HG02610 (cell line): ENCODE measurements around the gene PLXNA1.

Experiments
- ATAC-seq: cut with Tn5 transposase; IDR thresholded peaks from one replicate; pipeline ENCODE4 v1.9.1; 2021; ENCODE audit warnings: mild to moderate bottlenecking, moderate library complexity; ENCODE audit not compliant: unreplicated experiment

The PLXNA1 gene

GRCh38 chr3:126952261-126952982 is 30.5 kb upstream of the PLXNA1 start:
- ATAC-seq: no peak

GRCh38 chr3:126952983-126953660 is 29.8 kb upstream of the PLXNA1 start:
- ATAC-seq: no peak

- ATAC-seq: peak; percentile 78
Observed at GRCh38 chr3:126954141-126954842, 28.6 kb upstream of the PLXNA1 start.

DNA sequence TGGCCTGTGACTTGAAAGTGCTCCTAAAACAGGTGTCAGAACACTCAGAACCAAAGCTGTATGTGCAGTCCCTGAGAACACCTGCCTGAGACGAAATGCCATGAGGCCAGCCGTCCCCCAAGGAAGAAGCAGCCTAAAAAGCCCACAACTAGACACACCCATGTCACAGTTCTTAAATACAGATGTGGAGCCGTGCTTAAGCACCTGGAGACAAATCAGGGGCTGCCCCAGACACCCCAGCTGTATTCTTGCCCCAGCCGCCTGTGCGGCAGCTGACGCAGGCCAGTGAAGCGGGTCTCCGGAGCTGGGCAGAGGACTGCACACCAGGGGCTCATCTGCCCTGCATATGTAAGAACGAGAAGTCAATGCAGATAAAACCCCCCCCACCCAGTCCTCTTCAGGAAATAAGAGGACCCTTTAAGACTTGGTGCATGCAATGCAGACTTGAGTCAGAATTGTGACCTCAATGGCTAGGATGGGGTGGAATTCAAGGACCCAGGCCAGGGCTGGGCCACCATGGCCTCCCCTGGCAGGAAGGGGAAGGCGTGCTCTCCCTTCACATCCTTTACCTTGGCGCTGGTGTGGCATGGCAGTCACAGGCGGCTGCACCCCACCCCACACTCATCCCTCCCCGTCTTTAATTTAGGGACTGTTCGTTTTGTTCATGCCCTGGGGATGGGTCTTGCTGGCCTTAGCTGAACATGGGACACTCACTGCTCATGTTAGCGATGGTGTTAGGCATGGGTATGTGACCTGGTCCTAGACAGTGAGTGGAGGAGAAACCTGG is 27.7 kb upstream of the PLXNA1 start:
- ATAC-seq: peak; percentile 70

- no peak for ATAC-seq
Observed at GRCh38 chr3:126956361-126956760, 26.6 kb upstream of the PLXNA1 start.

DNA sequence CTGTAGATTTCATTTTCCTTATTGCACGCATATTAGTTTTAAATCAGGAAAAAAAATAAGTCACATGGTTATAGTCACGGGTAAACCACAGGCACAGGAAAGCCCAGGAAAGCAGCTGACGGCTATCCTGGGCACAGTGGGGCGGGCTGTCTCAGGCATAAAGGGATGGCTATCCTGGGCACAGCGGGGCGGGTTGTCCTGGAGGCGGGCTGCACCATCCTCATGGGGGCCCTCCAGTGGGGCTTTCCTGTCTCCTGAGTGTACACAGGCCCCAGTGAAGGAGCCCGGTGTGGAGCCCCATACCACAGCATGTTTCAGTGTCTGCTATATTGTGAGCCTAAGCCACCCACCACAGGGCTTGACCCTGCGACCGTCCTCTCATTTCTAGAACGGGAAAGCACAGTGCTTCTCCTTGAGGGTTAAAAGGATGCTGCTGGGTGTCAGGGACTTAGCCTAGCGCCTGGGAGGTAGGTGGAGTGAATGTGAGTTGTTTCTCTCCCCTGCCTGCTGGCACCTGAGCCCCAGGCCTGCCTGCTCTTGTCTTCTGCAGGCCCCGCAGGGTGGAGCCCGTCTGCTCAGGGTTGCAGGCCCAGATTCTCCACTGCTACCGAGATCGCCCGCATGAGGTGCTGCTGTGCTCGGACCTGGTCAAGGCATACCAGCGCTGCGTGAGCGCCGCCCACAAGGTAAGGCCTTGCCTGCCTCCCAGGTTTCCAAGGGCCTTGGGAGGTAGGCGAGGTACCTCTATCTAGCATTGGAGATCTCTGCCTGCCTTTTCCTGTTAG is 25.9 kb upstream of the PLXNA1 start:
- no peak for ATAC-seq

GRCh38 chr3:126957776-126958637 is 24.9 kb upstream of the PLXNA1 start:
- ATAC-seq: no peak

- no peak for ATAC-seq
Observed at GRCh38 chr3:126958638-126959085, 24.3 kb upstream of the PLXNA1 start.

- ATAC-seq: no peak
Observed at GRCh38 chr3:126959136-126959920, 23.6 kb upstream of the PLXNA1 start.

GRCh38 chr3:126959921-126960603 is 22.9 kb upstream of the PLXNA1 start:
- ATAC-seq: no peak

GRCh38 chr3:126960604-126960995 is 22.3 kb upstream of the PLXNA1 start:
- ATAC-seq: no peak

GRCh38 chr3:126961191-126961790 is 21.6 kb upstream of the PLXNA1 start:
- peak; percentile 68 for ATAC-seq

DNA sequence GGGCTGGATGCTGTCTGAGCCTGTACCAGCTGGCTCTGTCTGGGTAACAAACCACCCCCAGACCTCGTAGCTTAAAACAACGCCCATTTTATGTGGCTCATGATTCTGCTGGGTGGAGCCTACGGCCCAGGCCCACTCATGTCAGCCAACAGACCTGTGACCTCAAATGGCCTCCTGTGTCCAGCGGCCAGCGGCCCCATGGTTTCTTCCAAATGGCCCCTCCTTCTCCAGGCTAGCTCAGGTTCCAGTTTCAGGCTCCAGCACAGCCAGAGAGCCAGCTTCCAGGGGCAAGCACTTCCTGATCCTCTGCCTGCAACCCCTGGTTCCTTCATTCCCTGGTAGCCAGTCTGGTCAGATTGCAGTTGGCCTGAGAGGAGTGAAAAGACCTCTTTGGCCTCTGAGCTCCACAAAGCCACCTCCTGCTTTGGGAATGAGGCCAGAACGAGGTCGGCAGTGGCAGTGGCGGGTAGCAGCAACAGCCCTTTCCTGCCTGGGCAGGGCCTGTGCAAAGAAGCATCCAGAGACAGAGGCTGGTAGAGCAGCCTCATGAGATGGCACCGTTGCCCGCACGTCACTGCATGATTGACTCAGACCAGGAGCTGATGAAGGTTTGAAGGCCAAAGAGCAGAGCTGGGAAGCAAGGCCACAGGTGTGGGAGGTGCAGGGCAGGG is 21.0 kb upstream of the PLXNA1 start:
- no peak for ATAC-seq

- no peak for ATAC-seq
Observed at GRCh38 chr3:126962756-126963155, 20.2 kb upstream of the PLXNA1 start.

DNA sequence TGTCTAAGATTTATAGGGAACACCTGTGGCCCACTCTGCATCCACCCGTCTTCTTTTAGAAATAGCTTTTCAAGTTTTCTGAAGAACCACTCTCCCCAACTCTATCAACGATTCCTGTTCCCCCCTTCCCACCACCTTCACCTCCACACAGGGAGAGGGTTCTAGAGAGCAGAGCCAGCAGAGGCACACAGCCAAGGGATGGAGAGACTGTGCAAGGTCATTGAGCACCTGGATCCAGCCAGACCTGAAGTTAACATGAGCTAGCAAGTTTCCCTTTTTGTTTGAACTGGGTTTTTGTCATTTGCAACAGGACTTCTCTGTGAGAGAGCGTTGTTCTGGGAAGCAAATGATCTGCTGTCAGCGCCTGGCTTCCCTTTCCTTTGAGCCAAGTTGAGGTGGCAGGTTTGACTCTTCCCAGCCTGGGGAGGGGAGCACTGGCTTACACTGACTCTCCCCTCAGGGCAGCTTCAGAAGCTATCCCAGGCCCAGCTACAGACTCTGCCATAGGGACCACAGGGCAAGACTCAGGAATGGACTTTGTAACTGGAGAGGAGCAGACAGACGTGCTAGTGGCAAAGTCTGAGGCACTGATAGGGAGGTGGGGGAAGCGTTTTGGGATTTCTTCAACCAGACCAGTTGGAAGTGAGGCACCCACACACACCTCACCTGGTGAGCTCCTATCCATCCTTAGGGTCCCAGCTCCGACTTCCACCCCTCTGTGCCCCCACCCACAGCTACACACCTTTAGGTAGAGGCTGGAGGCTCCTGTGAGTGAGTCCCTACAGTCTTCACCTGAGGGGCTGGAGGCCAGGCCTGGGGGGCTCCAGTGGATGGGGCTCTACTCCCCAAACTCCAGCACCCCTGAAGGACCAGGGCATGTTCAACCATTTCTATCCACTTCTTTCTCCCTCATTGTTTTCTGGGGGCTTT is 19.4 kb upstream of the PLXNA1 start:
- no peak for ATAC-seq

GRCh38 chr3:126964261-126964660 is 18.7 kb upstream of the PLXNA1 start:
- no peak for ATAC-seq
